GM21515 (cell line): Measurements from ENCODE around the gene IFI44L.

Source experiments
- ATAC-seq: cut with Tn5 transposase; IDR thresholded peaks from one replicate; pipeline ENCODE4 v1.9.1; 2021; ENCODE audit not compliant: unreplicated experiment

Gene IFI44L

GRCh38 chr1:78687315-78687714 is 67.1 kb downstream of the IFI44L start:
- ATAC-seq: no peak

DNA sequence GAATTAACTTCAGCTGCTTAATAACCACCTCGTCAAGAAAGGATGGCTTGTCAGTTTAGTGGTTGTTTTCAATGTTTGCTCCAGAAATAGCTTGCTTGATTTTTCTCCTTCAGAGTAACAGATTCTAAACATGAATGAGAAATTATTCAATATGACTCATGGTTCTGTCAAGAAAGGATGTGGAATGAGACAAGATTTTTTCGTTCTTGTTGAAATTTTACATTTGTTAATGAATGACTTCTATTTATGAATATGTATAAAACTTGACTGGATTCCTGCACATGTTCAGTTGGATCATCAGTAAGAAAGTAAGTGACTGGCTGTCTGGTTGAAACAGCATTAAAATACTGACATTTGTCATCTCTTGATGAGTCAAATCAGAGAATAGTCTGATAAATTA is 67.7 kb downstream of the IFI44L start:
- no peak for ATAC-seq

- no peak for ATAC-seq
These were observed 68.4 kb downstream of the IFI44L start for GRCh38 chr1:78688697-78689096.

DNA sequence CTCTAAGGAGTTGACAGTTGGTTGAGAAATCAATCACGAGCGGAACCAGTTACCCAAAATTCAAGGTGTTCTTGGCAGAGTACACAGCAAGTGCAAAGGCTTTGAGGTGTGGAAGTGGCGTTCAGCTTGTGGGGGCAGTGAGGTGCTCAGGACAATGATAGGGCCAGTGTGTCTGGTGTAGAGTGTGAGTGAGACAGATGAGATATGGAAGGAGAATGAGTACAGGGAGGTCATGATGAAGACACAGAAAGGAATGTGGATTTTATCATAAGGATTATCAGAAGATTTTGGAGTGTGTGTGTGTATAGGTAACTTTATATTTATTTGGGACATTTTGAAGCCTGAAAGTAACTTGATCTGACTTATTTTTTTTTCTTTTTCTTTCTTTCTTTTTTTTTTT is 70.3 kb downstream of the IFI44L start:
- ATAC-seq: no peak

DNA sequence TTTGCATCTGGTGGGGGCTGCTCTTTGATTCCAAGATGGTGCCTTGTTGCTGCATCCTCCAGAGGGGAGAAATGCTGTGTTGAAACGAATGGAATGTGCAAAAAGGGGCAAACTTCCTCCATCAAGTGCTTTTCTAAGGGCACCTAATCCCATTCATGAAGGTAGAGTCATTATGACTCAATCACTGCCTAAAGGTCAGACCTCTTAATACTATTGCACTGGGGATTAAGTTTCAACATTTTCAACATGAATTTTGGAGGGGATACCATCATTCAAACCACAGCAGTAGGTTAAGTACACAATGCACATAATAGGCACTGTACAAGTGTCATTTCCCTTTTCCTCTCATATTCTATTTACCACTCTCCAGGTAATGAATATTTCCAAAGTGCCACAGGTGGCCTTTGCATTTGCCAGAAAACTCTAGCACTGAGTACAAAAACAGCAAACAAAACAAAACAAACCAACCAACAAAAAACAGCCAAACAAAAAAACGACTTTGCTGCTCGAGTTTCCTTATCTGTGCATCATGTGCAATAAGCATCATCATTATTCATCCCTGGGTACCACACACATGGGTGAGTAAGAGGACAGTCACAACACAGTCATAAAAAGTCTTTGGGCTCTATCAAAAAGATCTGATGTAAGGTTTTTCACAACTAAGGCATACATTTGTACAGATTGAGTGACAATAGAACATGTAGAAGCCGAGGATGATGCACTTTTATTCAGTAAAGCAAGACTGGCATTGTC is 71.9 kb downstream of the IFI44L start:
- ATAC-seq: no peak
